Psoas muscle (tissue), 8 donors: Measurements from ENCODE around the gene ARAP1. TPM values are rescaled to one million over a fixed set of nuclear protein-coding genes. Genes with fewer than 3 reads are reported as not detected.

Experiments
- ATAC-seq, 4 donors: fragments of 200-7000 bp; cut with Tn5 transposase; one replicate each; pipeline ENCODE4 v1.9.1; 2020; ENCODE audit warnings: moderate library complexity in 3 of 4, mild to moderate bottlenecking in 2 of 4
- DNase-seq, 2 donors: peaks; one replicate each; pipeline ENCODE4 v3.0.0-alpha.2; 2020
- H3K27ac ChIP-seq: fragments of 200-600 bp; one replicate; pipeline ENCODE4 v1.8.0; 2022
- H3K27me3 ChIP-seq, 3 donors: fragments of 200-600 bp in 1 of 3; one replicate each; pipeline versions ENCODE4 v1.6.1 to v1.8.0; 2013 to 2022; ENCODE audit warnings: low read length in 2 of 3, mild to moderate bottlenecking in 2 of 3, moderate library complexity in 1 of 3; ENCODE audit not compliant: insufficient read depth in 3 of 3
- H3K36me3 ChIP-seq, 2 donors: fragments of 200-600 bp in 1 of 2; one replicate each; pipeline versions ENCODE4 v1.6.1 to v1.8.0; 2013 to 2022; ENCODE audit warnings: low read depth in 1 of 2, mild to moderate bottlenecking in 1 of 2, moderate library complexity in 1 of 2; ENCODE audit not compliant: insufficient read depth in 1 of 2
- H3K4me1 ChIP-seq: fragments of 200-600 bp; one replicate; pipeline ENCODE4 v1.8.0; 2022
- H3K4me3 ChIP-seq: fragments of 200-600 bp; one replicate; pipeline ENCODE4 v1.8.0; 2022; ENCODE audit warnings: mild to moderate bottlenecking
- H3K9me3 ChIP-seq: fragments of 200-600 bp; one replicate; pipeline ENCODE4 v1.8.0; 2022
- WGBS, 3 donors: extraction: QIAGEN DNeasy Blood & Tissue Kit; methylation state at CpG; one replicate each; pipeline versions ENCODE4 v1.1.6 to v1.1.7; 2013; 5-methylcytosine and 5-hydroxymethylcytosine counted together
- intact Hi-C, 2 donors: fragments of 100-400 bp; cut with DNase I; formaldehyde crosslinking; loops; one replicate each; pipeline versions ENCODE4 v1.11.0 to v1.14.2; 2022
- polyA plus RNA-seq, 3 donors: library from polyadenylated mRNA; stranded (reverse); fragments of 200-250 nt; gene quantifications; one replicate each; pipeline ENCODE4 v1.2.3, GENCODE V29; 2013
- total RNA-seq, 4 donors: library from RNA; stranded (reverse); fragmentation: NEBNext Ultra II Directional in 2 of 4; extraction: Animal tissue kit (Norgen Biotek cat#: 25700) in 2 of 4; gene quantifications; one replicate each; pipeline versions ENCODE4 v1.2.1 to v1.2.4, GENCODE V29; 2021 to 2023
- TF ChIP-seq, protein P1 (sequence below): fragments of 200-600 bp; IDR thresholded peaks from one replicate; pipeline ENCODE4 v1.8.0; 2022; ENCODE audit warnings: antibody characterized with exemption
- donor health status: healthy with polysubstance abuse.
- donor health status: DM: no; HTN: no; CAD: no; lungs with moderate emphysema.
- donor health status: Bipolar disorder and iron deficiency.
- donor health status: healthy.
- donor health status: DM: yes; HTN: yes; CAD: no.
- donor health status: DM: no; HTN: no; CAD: no.
- donor health status: DM: no; HTN: no; CAD: no.
- donor health status: DM: yes; HTN: yes; CAD: no.

ARAP1 gene
- total and polyA plus RNA-seq, 7 donors: 16.0 to 27.5 (median 18.6) TPM

DNA sequence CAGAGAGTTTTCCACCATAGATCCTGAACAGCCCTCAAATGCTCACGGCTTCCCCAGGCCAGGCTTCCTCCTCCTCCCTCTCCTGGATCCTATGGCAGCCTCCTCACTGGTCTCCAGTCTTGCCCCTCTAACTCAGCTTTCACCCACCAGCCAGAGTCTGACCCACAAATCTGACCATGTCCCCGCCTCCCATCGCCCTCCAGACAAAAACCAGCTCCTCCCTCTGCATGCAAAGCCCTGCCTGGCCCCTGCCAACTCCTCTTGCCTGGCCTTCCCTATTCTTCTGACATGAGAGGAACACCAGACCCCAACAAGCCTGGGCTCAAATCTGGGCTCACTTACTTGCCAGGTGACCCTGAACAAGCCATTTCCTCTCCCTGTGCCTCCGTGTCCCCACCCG is 45.6 kb downstream of the ARAP1 start:
- Histone ChIP-seq H3K27ac (no peak overlapping the region), H3K27me3 (no peaks in the 10 kb centered on the region), H3K36me3 (peaks cover 0 to 79% of the 10 kb centered on the region in 2 donors), H3K9me3 (no peaks in the 10 kb centered on the region), H3K4me3 (no peak overlapping the region), H3K4me1 (no peaks in the 10 kb centered on the region)
- WGBS, 3 donors: 88 to 94% (median 90%) methylated on average over 5 of the region's 5 CpGs
- intact Hi-C loops: no loop called here
- ATAC-seq (no peak), DNase-seq (no peak)
- TF ChIP-seq, protein P1, sequence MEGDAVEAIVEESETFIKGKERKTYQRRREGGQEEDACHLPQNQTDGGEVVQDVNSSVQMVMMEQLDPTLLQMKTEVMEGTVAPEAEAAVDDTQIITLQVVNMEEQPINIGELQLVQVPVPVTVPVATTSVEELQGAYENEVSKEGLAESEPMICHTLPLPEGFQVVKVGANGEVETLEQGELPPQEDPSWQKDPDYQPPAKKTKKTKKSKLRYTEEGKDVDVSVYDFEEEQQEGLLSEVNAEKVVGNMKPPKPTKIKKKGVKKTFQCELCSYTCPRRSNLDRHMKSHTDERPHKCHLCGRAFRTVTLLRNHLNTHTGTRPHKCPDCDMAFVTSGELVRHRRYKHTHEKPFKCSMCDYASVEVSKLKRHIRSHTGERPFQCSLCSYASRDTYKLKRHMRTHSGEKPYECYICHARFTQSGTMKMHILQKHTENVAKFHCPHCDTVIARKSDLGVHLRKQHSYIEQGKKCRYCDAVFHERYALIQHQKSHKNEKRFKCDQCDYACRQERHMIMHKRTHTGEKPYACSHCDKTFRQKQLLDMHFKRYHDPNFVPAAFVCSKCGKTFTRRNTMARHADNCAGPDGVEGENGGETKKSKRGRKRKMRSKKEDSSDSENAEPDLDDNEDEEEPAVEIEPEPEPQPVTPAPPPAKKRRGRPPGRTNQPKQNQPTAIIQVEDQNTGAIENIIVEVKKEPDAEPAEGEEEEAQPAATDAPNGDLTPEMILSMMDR: no peak

GRCh38 chr11:72705442-72706365 is 46.5 kb downstream of the ARAP1 start:
- DNase-seq (no peak), ATAC-seq (no peak)
- Histone ChIP-seq H3K4me3 (no peak overlapping the region), H3K4me1 (no peaks in the 10 kb centered on the region), H3K27ac (no peak overlapping the region), H3K27me3 (no peaks in the 10 kb centered on the region), H3K9me3 (no peaks in the 10 kb centered on the region), H3K36me3 (peaks cover 0 to 79% of the 10 kb centered on the region in 2 donors)
- intact Hi-C loops: no loop called here
- WGBS, 3 donors: 88 to 91% (median 90%) methylated on average over 11 to 12 of the region's 12 CpGs
- TF ChIP-seq, protein P1: no peak

DNA sequence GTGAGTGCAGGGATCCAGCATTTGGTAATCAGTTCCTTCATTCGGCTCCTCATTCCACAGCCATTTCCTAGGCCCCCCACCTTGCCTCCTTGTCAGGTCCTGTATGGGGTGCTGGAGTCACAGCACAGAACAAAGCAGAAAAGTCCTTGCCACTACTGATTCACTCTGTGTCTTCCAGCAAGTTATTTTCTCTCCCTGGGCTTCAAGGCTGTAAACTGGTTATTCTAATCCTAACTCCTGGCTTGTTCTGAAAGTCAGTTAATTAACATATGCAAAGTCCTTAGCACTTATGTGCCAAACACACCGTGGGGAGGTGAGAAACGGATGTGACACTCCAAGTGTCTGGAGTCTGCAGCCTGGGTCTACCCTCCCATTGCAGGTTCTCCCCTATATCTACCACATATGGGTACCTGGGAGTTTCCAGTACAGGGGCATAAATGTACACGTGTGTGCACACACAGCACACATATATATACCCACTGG is 47.4 kb downstream of the ARAP1 start:
- 61 to 64% (median 62%) methylated on average over 4 of the region's 4 CpGs for WGBS, 3 donors
- no peak overlapping the region for H3K27ac ChIP-seq
- peaks cover 0 to 81% of the 10 kb centered on the region in 2 donors for H3K36me3 ChIP-seq

DNA sequence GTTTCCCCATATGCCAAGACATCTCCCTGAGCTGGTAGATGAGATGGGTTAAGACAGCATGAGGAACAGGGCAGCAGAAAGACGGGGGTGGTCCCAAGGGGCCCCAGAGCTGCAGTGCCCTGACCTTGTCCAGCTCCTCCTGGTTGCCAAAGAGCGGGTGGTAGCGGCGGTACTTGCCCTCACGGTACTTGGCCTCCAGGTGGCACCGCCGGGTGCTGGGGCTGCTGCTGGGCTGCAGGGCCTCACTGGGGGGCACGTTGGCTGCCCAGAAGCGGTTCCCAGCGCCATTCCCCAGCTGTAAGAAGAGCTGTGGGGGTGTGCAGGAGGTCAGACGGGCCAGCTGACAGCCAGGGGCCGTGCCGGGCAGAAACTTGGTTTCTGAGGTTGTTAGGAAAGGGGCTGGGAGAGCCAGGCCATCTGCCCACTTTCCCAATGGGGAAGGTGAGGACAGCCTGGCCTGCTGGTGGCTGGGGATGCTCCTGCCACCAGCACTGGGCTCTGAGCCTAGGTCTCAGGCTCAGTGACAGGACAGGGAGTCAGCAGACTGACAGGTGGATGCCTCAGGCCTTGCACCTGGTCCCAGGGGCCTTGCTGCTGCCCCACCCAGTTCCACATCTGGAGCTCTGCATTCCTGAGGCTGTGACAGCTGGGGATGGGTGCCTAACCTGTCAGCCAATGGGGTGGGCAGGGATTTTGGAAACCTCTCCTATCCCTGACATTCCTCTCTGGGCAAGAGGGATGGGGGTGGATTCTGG is 48.0 kb downstream of the ARAP1 start:
- Histone ChIP-seq H3K27ac (peak overlapping the region; percentile 5), H3K27me3 (no peaks in the 10 kb centered on the region), H3K9me3 (no peaks in the 10 kb centered on the region), H3K4me1 (no peaks in the 10 kb centered on the region), H3K36me3 (peaks cover 0 to 81% of the 10 kb centered on the region in 2 donors), H3K4me3 (no peak overlapping the region)
- ATAC-seq: peak; percentile 5 to 10 (median 6)
- no peak for DNase-seq
- WGBS, 3 donors: 70 to 79% (median 70%) methylated on average over 12 to 13 of the region's 13 CpGs
- intact Hi-C loops: no loop called here
- TF ChIP-seq, protein P1: no peak

More for the DNA sequence above, 47.4 kb downstream of the ARAP1 start:
- ATAC-seq (no peak), DNase-seq (no peak)
- intact Hi-C loops: no loop called here
- TF ChIP-seq, protein P1: no peak
- H3K4me1 ChIP-seq: no peaks in the 10 kb centered on the region
- H3K4me3 ChIP-seq: no peak overlapping the region
- H3K27me3 ChIP-seq: no peaks in the 10 kb centered on the region
- H3K9me3 ChIP-seq: no peaks in the 10 kb centered on the region
